Measurements from ENCODE around the gene SEMA5A. TPM values are rescaled to one million over a fixed set of nuclear protein-coding genes. Genes with fewer than 3 reads are reported as not detected.

SEMA5A gene
- total and polyA plus RNA-seq, 7 donors = 0.60 to 4.7 (median 2.8) TPM

GRCh38 chr5:9474219-9475002 is 71.5 kb downstream of the SEMA5A start:
- Histone ChIP-seq H3K4me3 (no peak overlapping the region), H3K9me3 (peaks cover 0 to 10% (median 4%) of the 10 kb centered on the region in 4 donors), H3K27ac (no peak overlapping the region), H3K27me3 (no peaks in the 10 kb centered on the region), H3K4me1 (no peaks in the 10 kb centered on the region), H3K36me3 (no peaks in the 10 kb centered on the region)
- DNase-seq = no peak
- TF ChIP-seq, protein P1, sequence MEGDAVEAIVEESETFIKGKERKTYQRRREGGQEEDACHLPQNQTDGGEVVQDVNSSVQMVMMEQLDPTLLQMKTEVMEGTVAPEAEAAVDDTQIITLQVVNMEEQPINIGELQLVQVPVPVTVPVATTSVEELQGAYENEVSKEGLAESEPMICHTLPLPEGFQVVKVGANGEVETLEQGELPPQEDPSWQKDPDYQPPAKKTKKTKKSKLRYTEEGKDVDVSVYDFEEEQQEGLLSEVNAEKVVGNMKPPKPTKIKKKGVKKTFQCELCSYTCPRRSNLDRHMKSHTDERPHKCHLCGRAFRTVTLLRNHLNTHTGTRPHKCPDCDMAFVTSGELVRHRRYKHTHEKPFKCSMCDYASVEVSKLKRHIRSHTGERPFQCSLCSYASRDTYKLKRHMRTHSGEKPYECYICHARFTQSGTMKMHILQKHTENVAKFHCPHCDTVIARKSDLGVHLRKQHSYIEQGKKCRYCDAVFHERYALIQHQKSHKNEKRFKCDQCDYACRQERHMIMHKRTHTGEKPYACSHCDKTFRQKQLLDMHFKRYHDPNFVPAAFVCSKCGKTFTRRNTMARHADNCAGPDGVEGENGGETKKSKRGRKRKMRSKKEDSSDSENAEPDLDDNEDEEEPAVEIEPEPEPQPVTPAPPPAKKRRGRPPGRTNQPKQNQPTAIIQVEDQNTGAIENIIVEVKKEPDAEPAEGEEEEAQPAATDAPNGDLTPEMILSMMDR (IDR thresholded peaks at IDR 0.05) = no peak
- TF ChIP-seq POLR2AphosphoS5 (IDR thresholded peaks at IDR 0.05) (no peak), POLR2A (IDR thresholded peaks at IDR 0.05) (no peak), EP300 (IDR thresholded peaks at IDR 0.05) (no peak)
- intact Hi-C loops (cut with DNase I) = no loop called here
- 84 to 85% methylated on average over 10 of the region's 10 CpGs for WGBS, 2 donors

- Histone ChIP-seq H3K4me1 (no peaks in the 10 kb centered on the region), H3K27me3 (no peaks in the 10 kb centered on the region), H3K27ac (no peak overlapping the region), H3K4me3 (no peak overlapping the region), H3K9me3 (peaks cover 0 to 10% (median 4%) of the 10 kb centered on the region in 4 donors), H3K36me3 (no peaks in the 10 kb centered on the region)
- no peak for DNase-seq
- WGBS, 2 donors = 76 to 81% methylated on average over 2 of the region's 2 CpGs
- intact Hi-C loops (cut with DNase I) = no loop called here
- TF ChIP-seq, protein P1 (IDR thresholded peaks at IDR 0.05) = no peak
- no peak for TF ChIP-seq POLR2A (IDR thresholded peaks at IDR 0.05)
- no peak for TF ChIP-seq EP300 (IDR thresholded peaks at IDR 0.05)
- TF ChIP-seq POLR2AphosphoS5 (IDR thresholded peaks at IDR 0.05) = no peak
These were observed 72.3 kb downstream of the SEMA5A start for GRCh38 chr5:9473624-9474023.

DNA sequence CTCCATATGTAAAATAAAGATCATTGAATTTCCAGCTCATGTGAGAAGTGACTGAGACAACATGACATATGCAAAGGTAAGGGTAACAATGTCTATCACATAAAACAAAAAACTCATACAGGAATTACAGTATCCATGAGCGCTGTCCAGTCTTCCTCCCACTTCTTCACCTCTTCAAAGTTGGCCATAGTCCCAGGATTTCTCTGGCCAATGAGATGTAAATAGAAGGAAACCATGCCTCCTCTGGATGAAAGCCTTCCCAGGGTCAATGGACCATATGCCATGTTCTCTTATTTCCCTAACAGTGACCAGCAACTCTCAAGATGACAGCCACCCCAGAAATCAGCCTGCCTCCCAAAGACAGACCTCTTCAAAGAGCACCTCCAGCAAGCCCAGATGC is 75.5 kb downstream of the SEMA5A start:
- Histone ChIP-seq H3K36me3 (no peaks in the 10 kb centered on the region), H3K9me3 (no peaks in the 10 kb centered on the region), H3K4me3 (no peak overlapping the region), H3K27ac (no peak overlapping the region), H3K4me1 (no peaks in the 10 kb centered on the region), H3K27me3 (no peaks in the 10 kb centered on the region)
- 90 to 91% methylated on average over 1 of the region's 1 CpG for WGBS, 2 donors
- DNase-seq = no peak
- intact Hi-C loops (cut with DNase I) = no loop called here
- TF ChIP-seq POLR2AphosphoS5 (IDR thresholded peaks at IDR 0.05) (no peak), POLR2A (IDR thresholded peaks at IDR 0.05) (no peak), EP300 (IDR thresholded peaks at IDR 0.05) (no peak)
- TF ChIP-seq, protein P1 (IDR thresholded peaks at IDR 0.05) = no peak

DNA sequence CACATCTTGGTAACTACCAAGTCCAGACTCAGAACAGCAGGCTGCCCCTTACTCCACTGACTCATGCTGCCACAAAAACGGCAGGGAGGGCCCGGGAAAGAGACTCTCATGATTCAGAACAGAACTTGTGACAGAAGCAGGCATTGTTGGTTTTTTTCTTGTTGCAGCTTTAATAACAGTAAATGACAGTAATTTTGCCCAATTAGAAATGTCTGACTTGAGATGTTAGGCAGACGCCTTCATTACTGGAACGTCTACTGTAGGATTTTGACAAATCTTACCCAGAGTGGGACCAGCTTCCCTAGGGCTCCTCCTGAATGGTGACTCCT is 77.9 kb downstream of the SEMA5A start:
- no peak for DNase-seq
- WGBS, 2 donors = 61 to 64% methylated on average over 4 of the region's 4 CpGs
- no peaks in the 10 kb centered on the region for H3K27me3 ChIP-seq
- no peaks in the 10 kb centered on the region for H3K9me3 ChIP-seq
- H3K4me1 ChIP-seq = no peaks in the 10 kb centered on the region
- H3K36me3 ChIP-seq = no peaks in the 10 kb centered on the region
- intact Hi-C loops (cut with DNase I) = no loop called here
- TF ChIP-seq EP300 (IDR thresholded peaks at IDR 0.05) = no peak
- TF ChIP-seq POLR2A (IDR thresholded peaks at IDR 0.05) = no peak
- TF ChIP-seq, protein P1 (IDR thresholded peaks at IDR 0.05) = no peak
- TF ChIP-seq POLR2AphosphoS5 (IDR thresholded peaks at IDR 0.05) = no peak
- no peak overlapping the region for H3K27ac ChIP-seq
- H3K4me3 ChIP-seq = no peak overlapping the region
